Measurements from ENCODE around the gene NEK3.

DNA sequence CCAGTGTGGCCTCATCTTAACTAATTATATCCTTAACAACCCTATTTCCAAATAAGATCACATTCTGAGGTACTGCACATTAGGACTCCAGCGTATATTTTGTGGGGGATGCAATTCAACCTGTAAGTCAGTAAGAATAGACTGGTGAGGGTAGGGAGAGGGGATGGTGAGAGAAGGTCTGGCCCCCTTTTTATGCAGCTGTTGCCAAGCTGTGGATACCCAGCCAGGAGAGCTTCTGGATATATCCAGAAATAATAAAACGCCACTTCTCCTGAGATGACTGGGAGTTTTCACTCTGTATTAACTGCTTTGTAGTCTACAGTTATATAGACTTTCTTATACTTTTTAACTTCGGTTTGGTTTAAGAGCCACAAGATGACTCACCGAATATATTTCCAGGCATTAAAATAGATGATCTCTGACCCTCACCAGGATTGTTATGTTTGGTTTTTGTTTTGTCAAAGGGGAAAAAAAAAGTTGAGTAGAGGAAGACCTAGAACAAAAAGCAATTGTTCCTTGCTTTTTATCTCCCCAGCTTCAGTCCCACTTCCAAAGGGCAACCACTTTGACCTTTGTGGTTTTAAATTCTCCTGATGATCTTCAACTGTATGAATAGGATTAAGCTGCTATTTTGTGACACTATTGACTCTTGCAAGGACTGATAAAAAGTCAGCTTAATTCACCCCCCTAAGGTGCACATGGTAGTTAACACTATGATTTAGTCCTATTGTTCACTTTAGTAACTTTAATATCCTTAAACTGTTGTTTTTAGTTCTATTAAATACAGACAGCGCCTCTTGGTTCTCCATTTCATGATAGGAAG lies 3.1 kb upstream of the NEK3 start:
- TF ChIP-seq, protein P1, sequence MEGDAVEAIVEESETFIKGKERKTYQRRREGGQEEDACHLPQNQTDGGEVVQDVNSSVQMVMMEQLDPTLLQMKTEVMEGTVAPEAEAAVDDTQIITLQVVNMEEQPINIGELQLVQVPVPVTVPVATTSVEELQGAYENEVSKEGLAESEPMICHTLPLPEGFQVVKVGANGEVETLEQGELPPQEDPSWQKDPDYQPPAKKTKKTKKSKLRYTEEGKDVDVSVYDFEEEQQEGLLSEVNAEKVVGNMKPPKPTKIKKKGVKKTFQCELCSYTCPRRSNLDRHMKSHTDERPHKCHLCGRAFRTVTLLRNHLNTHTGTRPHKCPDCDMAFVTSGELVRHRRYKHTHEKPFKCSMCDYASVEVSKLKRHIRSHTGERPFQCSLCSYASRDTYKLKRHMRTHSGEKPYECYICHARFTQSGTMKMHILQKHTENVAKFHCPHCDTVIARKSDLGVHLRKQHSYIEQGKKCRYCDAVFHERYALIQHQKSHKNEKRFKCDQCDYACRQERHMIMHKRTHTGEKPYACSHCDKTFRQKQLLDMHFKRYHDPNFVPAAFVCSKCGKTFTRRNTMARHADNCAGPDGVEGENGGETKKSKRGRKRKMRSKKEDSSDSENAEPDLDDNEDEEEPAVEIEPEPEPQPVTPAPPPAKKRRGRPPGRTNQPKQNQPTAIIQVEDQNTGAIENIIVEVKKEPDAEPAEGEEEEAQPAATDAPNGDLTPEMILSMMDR (IDR thresholded peaks at IDR 0.05), result no peak
- TF ChIP-seq POLR2A (IDR thresholded peaks at IDR 0.05), result no peak
